SK-N-SH (cell line): ENCODE measurements around the gene A2M. TPM values are rescaled to one million over a fixed set of nuclear protein-coding genes. Genes with fewer than 3 reads are reported as not detected.

Source experiments
- CTCF ChIA-PET: fragments of 300-600, 350-600 bp; formaldehyde crosslinking; extraction: SDS; loops from one replicate; lab custom pipeline; 2021; lab: Yijun Ruan, JAX
- POLR2A ChIA-PET: fragments of 350-600 bp; sonication (Branson Sonifier 250); formaldehyde crosslinking; extraction: SDS; loops from one replicate; lab custom pipeline; 2020; ENCODE audit warnings: antibody characterized with exemption, inconsistent platforms; lab: Yijun Ruan, JAX
- DNase-seq: peaks from one replicate; pipeline ENCODE4 v3.0.0; 2012
- H2AFZ ChIP-seq: fragments of 200-600 bp; sonication (generic); 2 replicates; pipeline ENCODE4 v1.8.1; 2016; ENCODE audit warnings: antibody characterized with exemption, mild to moderate bottlenecking, low read depth
- H3F3A ChIP-seq: fragments of 200-600 bp; sonication (generic); replicated peaks from 2 replicates; pipeline ENCODE3; 2016; ENCODE audit warnings: antibody characterized with exemption, mild to moderate bottlenecking; ENCODE audit not compliant: insufficient read depth
- H3K27ac ChIP-seq, 2 experiments: fragments of 200-500 bp in 1 of 2; fragments of 200-600 bp in 1 of 2; sonication (Bioruptor generic) in 1 of 2; sonication (generic), shearing (Covaris generic) in 1 of 2; 2 replicates each; pipeline versions ENCODE4 v1.5.1 to v1.6.1; 2014 to 2016; ENCODE audit warnings: low read depth in 2 of 2, inconsistent platforms in 1 of 2, low read length in 1 of 2, mild to moderate bottlenecking in 1 of 2, mixed read lengths in 1 of 2
- H3K27me3 ChIP-seq: fragments of 200-600 bp; sonication (generic), shearing (Covaris generic); 2 replicates; pipeline ENCODE4 v1.6.1; 2016; ENCODE audit warnings: mixed run types; ENCODE audit not compliant: insufficient read depth
- H3K36me3 ChIP-seq, 2 experiments: fragments of 200-500 bp in 1 of 2; fragments of 200-600 bp in 1 of 2; sonication (Bioruptor generic) in 1 of 2; sonication (generic) in 1 of 2; replicated peaks in 1 of 2; 2 replicates each; pipeline versions ENCODE3 to v1.5.1; 2014 to 2016; ENCODE audit warnings: low read length in 1 of 2, mild to moderate bottlenecking in 1 of 2; ENCODE audit not compliant: insufficient read depth in 2 of 2, control insufficient read depth in 1 of 2
- H3K4me1 ChIP-seq, 2 experiments: fragments of 200-500 bp in 1 of 2; fragments of 200-600 bp in 1 of 2; sonication (Bioruptor generic) in 1 of 2; sonication (generic), shearing (Covaris generic) in 1 of 2; 2 replicates each; pipeline versions ENCODE4 v1.5.1 to v1.6.1; 2014 to 2016; ENCODE audit warnings: low read depth in 1 of 2, low read length in 1 of 2, mixed run types in 1 of 2; ENCODE audit not compliant: insufficient read depth in 2 of 2, control insufficient read depth in 1 of 2
- H3K4me2 ChIP-seq: fragments of 200-600 bp; sonication (generic), shearing (Covaris generic); 2 replicates; pipeline ENCODE4 v1.6.1; 2017; ENCODE audit warnings: mixed run types
- H3K4me3 ChIP-seq, 2 experiments: fragments of 200-500 bp in 1 of 2; fragments of 200-600 bp in 1 of 2; sonication (Bioruptor generic) in 1 of 2; sonication (generic), shearing (Covaris generic) in 1 of 2; 2 replicates each; pipeline versions ENCODE4 v1.5.1 to v1.8.1; 2014 to 2016; ENCODE audit warnings: low read depth in 2 of 2, inconsistent platforms in 1 of 2, low read length in 1 of 2, mild to moderate bottlenecking in 1 of 2, mixed read lengths in 1 of 2, moderate library complexity in 1 of 2
- H3K79me2 ChIP-seq: fragments of 200-600 bp; sonication (generic); 2 replicates; pipeline ENCODE4 v1.8.1; 2017; ENCODE audit warnings: mild to moderate bottlenecking; ENCODE audit not compliant: insufficient read depth
- H3K9ac ChIP-seq: fragments of 200-600 bp; sonication (generic); 2 replicates; pipeline ENCODE4 v1.6.1; 2017; ENCODE audit warnings: mixed run types
- H3K9me2 ChIP-seq: fragments of 200-600 bp; sonication (generic); 2 replicates; pipeline ENCODE4 v1.6.1; 2017; ENCODE audit warnings: mixed run types
- H3K9me3 ChIP-seq: fragments of 200-600 bp; sonication (generic); 2 replicates; pipeline ENCODE4 v1.6.1; 2017; ENCODE audit warnings: mixed run types, mild to moderate bottlenecking, moderate library complexity
- H4K20me1 ChIP-seq: fragments of 200-600 bp; sonication (generic); 2 replicates; pipeline ENCODE4 v1.6.1; 2017; ENCODE audit warnings: mild to moderate bottlenecking, mixed run types; ENCODE audit not compliant: insufficient read depth
- CHD2 ChIP-seq: fragments of 150-350 bp; IDR thresholded peaks from 2 replicates; pipeline ENCODE4 v1.6.1; 2018; ENCODE audit warnings: low read length; ENCODE audit not compliant: partially characterized antibody
- ELF1 ChIP-seq: IDR thresholded peaks from 2 replicates; pipeline ENCODE4 v1.4.0; 2012
- EP300 ChIP-seq, 2 experiments: IDR thresholded peaks; 2 replicates each; pipeline versions ENCODE4 v1.4.0 to v1.6.1; 2012; ENCODE audit warnings: borderline replicate concordance in 1 of 2, low read depth in 1 of 2, low read length in 1 of 2
- FOSL2 ChIP-seq: IDR thresholded peaks from 2 replicates; pipeline ENCODE4 v1.4.0; 2012; ENCODE audit warnings: low read depth, mild to moderate bottlenecking, moderate library complexity, borderline replicate concordance
- GABPA ChIP-seq: IDR thresholded peaks from 2 replicates; pipeline ENCODE4 v1.4.0; 2012; ENCODE audit warnings: low read depth, mild to moderate bottlenecking
- GATA2 ChIP-seq: sonication (generic); formaldehyde crosslinking; IDR thresholded peaks from 2 replicates; pipeline ENCODE4 v1.5.0; 2020; ENCODE audit warnings: mild to moderate bottlenecking, missing genetic modification reagents
- IRF3 ChIP-seq: fragments of 150-350 bp; IDR thresholded peaks from 2 replicates; pipeline ENCODE4 v1.6.1; 2016; ENCODE audit warnings: mild to moderate bottlenecking, low read depth, low read length
- JUND ChIP-seq: IDR thresholded peaks from 2 replicates; pipeline ENCODE4 v1.4.0; 2012
- MEF2A ChIP-seq: IDR thresholded peaks from 2 replicates; pipeline ENCODE4 v1.4.0; 2012; ENCODE audit warnings: low read depth, borderline replicate concordance
- MXI1 ChIP-seq: IDR thresholded peaks from 2 replicates; pipeline ENCODE4 v1.6.1; 2012; ENCODE audit warnings: mild to moderate bottlenecking, low read depth, low read length, improper control_type of control experiment
- NRF1 ChIP-seq: IDR thresholded peaks from 2 replicates; pipeline ENCODE4 v1.6.1; 2012; ENCODE audit warnings: low read depth, mild to moderate bottlenecking, low read length
- PBX3 ChIP-seq: IDR thresholded peaks from 2 replicates; pipeline ENCODE4; 2012
- REST ChIP-seq: IDR thresholded peaks from 2 replicates; pipeline ENCODE4 v1.6.1; 2012; ENCODE audit warnings: mild to moderate bottlenecking, low read depth, low read length, moderate library complexity
- SMC3 ChIP-seq: IDR thresholded peaks from 2 replicates; pipeline ENCODE4 v1.6.1; 2012; ENCODE audit warnings: low read depth, low read length, improper control_type of control experiment
- TAF1 ChIP-seq: IDR thresholded peaks from 2 replicates; pipeline ENCODE4 v1.6.1; 2012; ENCODE audit warnings: low read depth, mild to moderate bottlenecking, low read length, moderate library complexity, borderline replicate concordance
- TCF12 ChIP-seq: IDR thresholded peaks from 2 replicates; pipeline ENCODE4 v1.4.0; 2012
- YY1 ChIP-seq: IDR thresholded peaks from 2 replicates; pipeline ENCODE4 v1.4.0; 2012; ENCODE audit warnings: low read depth, mild to moderate bottlenecking
- WGBS: methylation state at CpG from one replicate; pipeline ENCODE4 v1.1.6; 2017; ENCODE audit warnings: low lambda C conversion rate; 5-methylcytosine and 5-hydroxymethylcytosine counted together
- polyA plus RNA-seq, 3 experiments: library from polyadenylated mRNA; depleted of rRNA; stranded (reverse); fragments of >200 nt; gene quantifications; 2 replicates each; pipeline ENCODE4 v1.2.3, GENCODE V29; 2012

Gene A2M
- polyA plus RNA-seq, 1 of the 3 experiments (the other 2 are of a cell fraction): not detected

GRCh38 chr12:9087087-9087835 lies 28.5 kb downstream of the A2M start (continued):
- TF ChIP-seq IRF3: no peak
- TF ChIP-seq TCF12: no peak
- no peak for TF ChIP-seq TAF1
- TF ChIP-seq GATA2 (CRISPR knock-in tag): no peak
- no peak for TF ChIP-seq PBX3
- TF ChIP-seq EP300 (IDR thresholded peaks at IDR 0.05; ENCODE audit: borderline replicate concordance in 1 of 2, low read depth in 1 of 2, low read length in 1 of 2): no peak
- no peak for TF ChIP-seq SMC3
- no peak for TF ChIP-seq MEF2A
- TF ChIP-seq FOSL2: no peak

GRCh38 chr12:9086087-9086486 lies 29.6 kb downstream of the A2M start:
- Histone ChIP-seq H3K79me2 (no peaks in the 10 kb centered on the region), H3K27ac (no peak overlapping the region), H2AFZ (no peak overlapping the region), H3K27me3 (no peaks in the 10 kb centered on the region), H3F3A (no peaks in the 10 kb centered on the region), H3K9me2 (no peaks in the 10 kb centered on the region), H3K9ac (no peak overlapping the region), H3K4me1 (no peaks in the 10 kb centered on the region), H4K20me1 (no peaks in the 10 kb centered on the region), H3K9me3 (no peaks in the 10 kb centered on the region), H3K36me3 (no peaks in the 10 kb centered on the region), H3K4me3 (no peak overlapping the region), H3K4me2 (no peak overlapping the region)
- DNase-seq: no peak
- ChIA-PET CTCF (no interaction called here), POLR2A (no interaction called here)
- TF ChIP-seq JUND (no peak), MXI1 (no peak), ELF1 (no peak), NRF1 (no peak), YY1 (no peak), CHD2 (no peak), GABPA (no peak), REST (no peak)
- 0% methylated on average over 1 of the region's 1 CpG for WGBS
